Thymus (tissue), 11 donors: ENCODE data around the gene LLGL1. TPM values are rescaled to one million over a fixed set of nuclear protein-coding genes. Genes with fewer than 3 reads are reported as not detected.

Experiments used
- DNase-seq, 9 donors: peaks; one replicate each; pipeline ENCODE4 v3.0.0-alpha.2; 2013; ENCODE audit warnings: low spot score in 9 of 9, low read depth in 6 of 9, missing footprints in 1 of 9
- H3K27ac ChIP-seq, 2 donors: one replicate each; pipeline ENCODE4 v1.5.1; 2013; ENCODE audit warnings: control low read depth in 1 of 2, low read depth in 1 of 2, low read length in 1 of 2, mild to moderate bottlenecking in 1 of 2, moderate library complexity in 1 of 2
- H3K27me3 ChIP-seq, 2 donors: one replicate each; pipeline ENCODE4 v1.5.1; 2013; ENCODE audit warnings: low read length in 1 of 2; ENCODE audit not compliant: control insufficient read depth in 2 of 2, insufficient read depth in 1 of 2
- H3K36me3 ChIP-seq, 2 donors: one replicate each; pipeline ENCODE4 v1.5.1; 2013; ENCODE audit warnings: low read length in 1 of 2, mild to moderate bottlenecking in 1 of 2, moderate library complexity in 1 of 2; ENCODE audit not compliant: control insufficient read depth in 2 of 2, insufficient read depth in 2 of 2
- H3K4me1 ChIP-seq, 2 donors: one replicate each; pipeline ENCODE4 v1.5.1; 2013; ENCODE audit warnings: low read length in 2 of 2; ENCODE audit not compliant: control insufficient read depth in 2 of 2, insufficient read depth in 2 of 2
- H3K4me3 ChIP-seq, 2 donors: one replicate each; pipeline ENCODE4 v1.5.1; 2013; ENCODE audit warnings: low read length in 2 of 2, control low read depth in 1 of 2, mild to moderate bottlenecking in 1 of 2
- H3K9me3 ChIP-seq, 2 donors: one replicate each; pipeline ENCODE4 v1.5.1; 2013; ENCODE audit warnings: low read length in 1 of 2, mild to moderate bottlenecking in 1 of 2; ENCODE audit not compliant: control insufficient read depth in 2 of 2, insufficient read depth in 1 of 2
- WGBS: extraction: QIAGEN DNeasy Blood & Tissue Kit; methylation state at CpG from one replicate; pipeline ENCODE4 v1.1.7; 2013; 5-methylcytosine and 5-hydroxymethylcytosine counted together
- polyA plus RNA-seq: library from polyadenylated mRNA; stranded (reverse); fragments of 200-250 nt; gene quantifications from one replicate; pipeline ENCODE4 v1.2.3, GENCODE V29; 2013
- total RNA-seq: library from RNA; stranded (reverse); fragments of 120-200 nt; gene quantifications from one replicate; pipeline ENCODE4 v1.2.4, GENCODE V29; 2013
- donor health status: healthy.

The LLGL1 gene
- total and polyA plus RNA-seq, 2 donors = 8.0 to 8.3 TPM

DNA sequence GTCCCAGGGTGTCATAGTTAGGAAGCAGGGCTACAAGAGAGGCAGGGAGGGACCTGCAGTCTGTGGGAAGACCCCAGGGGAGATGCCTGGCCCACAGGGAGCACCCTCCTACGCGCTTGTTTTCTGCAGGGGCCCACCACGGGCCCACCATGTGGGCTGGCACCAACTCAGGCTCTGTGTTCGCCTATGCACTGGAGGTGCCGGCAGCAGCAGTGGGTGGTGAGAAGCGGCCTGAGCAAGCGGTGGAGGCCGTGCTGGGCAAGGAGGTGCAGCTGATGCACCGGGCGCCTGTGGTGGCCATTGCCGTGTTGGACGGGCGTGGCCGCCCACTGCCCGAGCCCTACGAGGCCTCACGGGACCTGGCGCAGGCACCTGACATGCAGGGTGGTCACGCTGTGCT lies 15.0 kb downstream of the LLGL1 start:
- Histone ChIP-seq H3K27me3 (no peaks in the 10 kb centered on the region), H3K4me3 (no peak overlapping the region), H3K9me3 (no peaks in the 10 kb centered on the region), H3K4me1 (no peaks in the 10 kb centered on the region), H3K27ac (no peak overlapping the region), H3K36me3 (peaks cover 19 to 57% of the 10 kb centered on the region in 2 donors)
- no peak for DNase-seq
- 97% methylated on average over 19 of the region's 19 CpGs for WGBS

DNA sequence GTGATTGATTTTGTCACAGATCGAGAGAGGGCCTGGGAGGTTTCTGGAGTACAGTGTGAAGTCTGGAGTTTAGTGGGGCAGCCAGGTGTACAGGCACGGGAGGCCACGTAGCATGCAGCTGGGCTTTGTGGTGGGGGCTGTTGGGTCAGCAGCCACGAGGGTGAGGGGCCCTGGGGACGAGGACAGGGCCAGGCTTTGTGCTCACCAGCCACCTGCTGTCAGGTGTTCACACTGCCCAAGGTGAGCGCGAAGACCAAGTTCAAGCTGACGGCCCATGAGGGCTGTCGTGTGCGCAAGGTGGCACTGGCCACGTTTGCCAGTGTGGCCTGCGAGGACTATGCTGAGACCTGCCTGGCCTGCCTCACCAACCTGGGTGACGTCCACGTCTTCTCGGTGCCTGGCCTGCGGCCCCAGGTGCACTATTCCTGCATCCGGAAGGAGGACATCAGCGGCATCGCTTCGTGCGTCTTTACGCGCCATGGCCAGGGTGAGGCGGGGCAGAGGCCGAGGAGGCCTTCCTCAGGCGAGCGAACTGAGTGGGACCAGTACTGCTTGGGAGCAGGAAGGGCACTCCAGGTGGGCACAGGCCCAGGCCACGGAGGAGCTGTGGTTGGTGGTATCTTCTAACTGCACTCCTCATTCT lies 15.9 kb downstream of the LLGL1 start:
- Histone ChIP-seq H3K4me1 (no peaks in the 10 kb centered on the region), H3K9me3 (no peaks in the 10 kb centered on the region), H3K4me3 (no peak overlapping the region), H3K27me3 (no peaks in the 10 kb centered on the region), H3K27ac (no peak overlapping the region), H3K36me3 (peaks cover 25 to 63% of the 10 kb centered on the region in 2 donors)
- DNase-seq = no peak
- WGBS = 94% methylated on average over 28 of the region's 28 CpGs

DNA sequence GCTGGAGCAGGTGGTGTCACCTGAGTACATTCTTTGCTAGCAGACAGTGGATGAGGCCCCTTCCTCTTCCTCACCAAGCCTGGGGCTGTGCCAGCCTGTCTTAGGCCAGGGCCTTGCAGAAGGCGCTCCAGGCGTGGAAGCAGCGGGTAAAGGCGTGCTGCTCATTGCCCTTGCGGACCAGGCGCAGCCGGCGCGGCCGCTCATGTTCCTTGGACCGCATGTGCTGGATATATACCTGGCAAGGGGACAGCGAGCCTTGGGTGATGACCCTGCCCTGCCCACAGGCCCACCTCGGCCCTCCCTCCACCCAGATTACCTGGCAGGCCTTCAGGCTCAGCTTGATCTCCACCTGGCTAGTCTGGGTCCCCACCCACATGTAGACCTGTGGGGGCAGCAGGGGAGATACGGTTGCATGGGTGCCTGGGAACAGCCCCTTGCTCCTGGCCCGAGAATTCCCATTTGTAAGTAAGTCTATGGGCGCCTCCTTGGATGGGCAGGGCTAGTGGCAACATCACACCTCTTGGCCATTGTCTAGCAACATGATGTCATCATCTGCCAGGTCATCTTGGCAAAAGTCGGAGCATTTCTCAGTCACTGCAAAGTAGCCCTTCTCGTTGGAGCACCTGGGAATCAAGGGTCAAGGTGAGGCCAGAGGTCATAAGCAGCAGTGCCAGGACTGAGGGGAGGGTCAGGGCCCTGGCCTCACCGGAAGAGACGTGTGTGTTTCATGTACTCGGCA lies 19.8 kb downstream of the LLGL1 start:
- DNase-seq = no peak
- no peak overlapping the region for H3K4me3 ChIP-seq
- 98% methylated on average over 21 of the region's 21 CpGs for WGBS
- no peaks in the 10 kb centered on the region for H3K27me3 ChIP-seq
- no peak overlapping the region for H3K27ac ChIP-seq
- peaks cover 56 to 71% of the 10 kb centered on the region in 2 donors for H3K36me3 ChIP-seq
- peaks cover 0 to 4% of the 10 kb centered on the region in 2 donors for H3K4me1 ChIP-seq
- no peaks in the 10 kb centered on the region for H3K9me3 ChIP-seq

DNA sequence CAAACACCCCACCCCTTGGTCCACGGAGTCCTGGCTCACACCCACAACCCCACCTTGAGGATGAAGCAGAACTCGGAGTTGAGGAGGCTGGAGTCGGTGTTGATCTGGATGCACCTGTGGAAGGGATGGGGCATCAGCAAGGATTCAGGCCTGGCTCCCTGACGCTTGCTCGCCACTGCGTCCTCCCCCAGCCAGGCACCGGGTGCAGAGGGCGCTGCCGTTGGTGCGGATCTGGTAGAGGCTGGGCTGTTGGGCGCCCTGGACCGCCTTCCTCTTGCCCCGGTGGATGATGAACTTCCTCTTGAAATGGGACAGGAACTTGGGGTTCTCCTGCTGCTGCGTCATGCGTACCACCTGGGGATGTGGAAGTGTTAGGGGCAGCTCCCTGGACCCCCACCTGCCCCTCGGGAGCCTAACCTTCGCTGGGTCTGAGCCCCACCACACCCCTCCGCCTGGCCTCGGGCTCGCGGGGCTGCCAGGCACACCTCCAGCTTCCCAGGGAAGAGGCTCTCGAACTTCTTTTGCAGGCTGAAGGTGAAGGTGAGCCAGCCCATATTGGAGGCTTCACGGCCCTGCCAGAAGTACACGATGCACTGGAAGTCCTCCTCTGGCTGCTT lies 20.8 kb downstream of the LLGL1 start:
- Histone ChIP-seq H3K27ac (no peak overlapping the region), H3K36me3 (peaks cover 64 to 77% of the 10 kb centered on the region in 2 donors), H3K4me3 (no peak overlapping the region), H3K9me3 (no peaks in the 10 kb centered on the region), H3K27me3 (no peaks in the 10 kb centered on the region), H3K4me1 (peaks cover 0 to 4% of the 10 kb centered on the region in 2 donors)
- 96% methylated on average over 24 of the region's 24 CpGs for WGBS
- no peak for DNase-seq

DNA sequence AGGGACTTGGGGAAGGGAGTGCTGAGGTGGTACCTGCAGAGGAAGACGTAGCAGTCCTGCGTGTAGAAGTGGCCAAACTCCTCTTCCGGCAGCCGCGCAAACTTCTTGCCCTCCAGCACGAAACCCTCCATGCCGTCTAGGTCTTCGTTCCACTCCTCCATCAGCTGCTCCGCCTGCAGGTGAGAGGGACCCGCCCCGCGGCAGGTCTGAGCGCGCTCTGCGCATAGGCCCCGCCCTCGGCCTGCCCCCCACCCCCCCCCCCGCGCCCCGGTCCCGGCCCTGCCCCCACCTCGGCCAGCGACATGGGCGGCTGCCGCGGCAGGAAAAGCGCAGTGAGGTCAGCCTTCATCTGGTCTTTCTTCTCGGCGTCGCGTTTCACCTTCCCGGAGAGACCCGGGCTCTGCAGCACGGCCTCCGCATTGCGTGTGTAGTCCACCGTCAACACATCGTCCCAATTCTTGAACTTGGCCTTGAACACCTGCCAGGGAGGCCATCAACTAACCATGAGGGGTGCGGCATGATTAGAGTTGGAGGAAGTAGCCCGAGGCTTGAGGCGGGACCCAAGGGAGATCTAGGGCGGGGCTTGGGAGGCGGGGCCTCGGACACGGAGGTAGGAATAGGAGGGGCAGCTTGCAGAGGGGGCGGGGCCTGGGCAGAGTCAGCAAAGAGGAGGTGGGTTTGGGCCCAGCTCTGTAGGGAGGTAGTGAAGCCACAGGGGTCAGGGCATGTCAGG lies 21.6 kb downstream of the LLGL1 start:
- H3K4me1 ChIP-seq = peaks cover 0 to 4% of the 10 kb centered on the region in 2 donors
- H3K27ac ChIP-seq = no peak overlapping the region
- no peaks in the 10 kb centered on the region for H3K9me3 ChIP-seq
- no peaks in the 10 kb centered on the region for H3K27me3 ChIP-seq
- 90% methylated on average over 46 of the region's 46 CpGs for WGBS
- H3K4me3 ChIP-seq = no peak overlapping the region
- H3K36me3 ChIP-seq = peaks cover 69 to 77% of the 10 kb centered on the region in 2 donors
- peak in 1 of 9 donors; percentile 23 for DNase-seq

DNA sequence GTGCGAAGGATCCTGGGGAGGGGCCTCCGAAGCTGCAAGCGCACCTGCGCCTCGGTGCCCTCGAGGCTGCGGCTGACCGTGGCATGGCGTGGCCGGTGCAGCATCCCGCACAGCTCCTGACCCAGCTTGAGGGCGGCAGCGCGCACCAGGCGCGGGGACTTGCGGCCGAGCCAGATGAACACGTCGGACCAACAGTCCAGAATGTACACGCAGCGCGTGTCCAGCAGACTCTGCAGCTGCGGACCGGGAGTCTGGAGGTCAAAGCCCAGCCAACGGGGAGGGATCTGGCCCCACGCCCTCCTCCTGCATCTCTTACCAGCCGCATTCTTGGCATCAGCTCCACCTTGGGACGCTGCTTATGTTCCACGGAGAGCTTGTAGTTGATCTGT lies 22.2 kb downstream of the LLGL1 start:
- H3K27me3 ChIP-seq = no peaks in the 10 kb centered on the region
- H3K4me1 ChIP-seq = peaks cover 0 to 4% of the 10 kb centered on the region in 2 donors
- 98% methylated on average over 30 of the region's 30 CpGs for WGBS
- H3K4me3 ChIP-seq = no peak overlapping the region
- H3K27ac ChIP-seq = no peak overlapping the region
- DNase-seq = no peak
- no peaks in the 10 kb centered on the region for H3K9me3 ChIP-seq
- H3K36me3 ChIP-seq = peaks cover 72 to 79% of the 10 kb centered on the region in 2 donors

DNA sequence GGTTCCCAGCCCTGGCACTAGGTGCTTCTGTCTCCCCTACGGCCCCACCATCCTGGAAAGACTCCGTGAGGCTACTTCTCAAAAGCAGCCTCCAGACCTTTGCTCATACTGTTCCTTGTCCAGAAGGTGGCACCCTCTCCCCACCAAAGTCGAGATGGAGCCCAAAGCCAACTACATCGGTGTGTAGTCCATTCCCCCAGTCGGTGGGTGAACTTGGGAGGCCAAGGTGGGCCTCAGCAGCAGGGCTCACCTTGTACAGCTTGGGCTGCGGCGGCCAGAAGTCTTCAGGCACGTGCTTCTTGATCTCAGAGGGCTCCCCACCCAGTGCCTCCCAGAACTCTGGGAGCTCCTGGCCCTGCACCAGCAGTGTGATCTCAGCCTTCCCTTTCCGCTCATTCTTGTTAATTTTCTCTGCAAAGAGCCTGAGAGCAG lies 22.9 kb downstream of the LLGL1 start:
- no peak overlapping the region for H3K4me3 ChIP-seq
- DNase-seq = peak in 6 of 9 donors; percentile 48 to 81 (median 62)
- H3K9me3 ChIP-seq = peaks cover 0 to 1% of the 10 kb centered on the region in 2 donors
- no peaks in the 10 kb centered on the region for H3K27me3 ChIP-seq
- peaks cover 0 to 4% of the 10 kb centered on the region in 2 donors for H3K4me1 ChIP-seq
- no peak overlapping the region for H3K27ac ChIP-seq
- H3K36me3 ChIP-seq = peaks cover 79 to 82% of the 10 kb centered on the region in 2 donors
- WGBS = 61% methylated on average over 9 of the region's 9 CpGs

DNA sequence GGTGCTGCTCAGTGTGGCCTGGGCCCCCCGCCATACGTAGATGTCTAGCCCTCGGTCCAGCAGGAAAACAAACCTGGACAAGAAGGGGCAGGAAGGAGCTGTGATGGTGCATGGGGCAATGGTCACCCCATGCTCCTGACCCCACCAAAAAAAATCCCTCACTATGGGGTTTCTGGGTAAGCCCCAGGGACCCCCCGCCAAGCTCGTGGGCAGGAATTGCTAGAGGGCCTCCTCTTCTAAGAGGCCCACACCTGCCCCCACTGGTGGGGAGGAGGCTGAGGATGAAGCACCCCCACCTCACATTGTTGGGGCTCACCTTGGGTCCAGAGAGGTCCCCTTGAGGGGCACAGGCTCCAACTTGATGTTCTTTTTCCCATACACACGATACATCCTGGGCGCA lies 23.4 kb downstream of the LLGL1 start:
- H3K9me3 ChIP-seq = peaks cover 0 to 2% of the 10 kb centered on the region in 2 donors
- H3K4me1 ChIP-seq = peaks cover 0 to 4% of the 10 kb centered on the region in 2 donors
- peaks cover 82 to 84% of the 10 kb centered on the region in 2 donors for H3K36me3 ChIP-seq
- no peaks in the 10 kb centered on the region for H3K27me3 ChIP-seq
- DNase-seq = no peak
- 96% methylated on average over 7 of the region's 7 CpGs for WGBS
- H3K27ac ChIP-seq = no peak overlapping the region
- no peak overlapping the region for H3K4me3 ChIP-seq
